B cell (primary cell): ENCODE data around the gene SPACA6.

ENCODE experiments used
- EZH2 ChIP-seq: IDR thresholded peaks from 2 replicates; pipeline ENCODE4 v1.6.1; 2012; ENCODE audit warnings: borderline replicate concordance, low read depth, mild to moderate bottlenecking, moderate library complexity, low read length; ENCODE audit not compliant: insufficient read depth, poor library complexity, severe bottlenecking
- TF ChIP-seq, protein P1 (sequence below): fragments of 200-600 bp; IDR thresholded peaks from one replicate; pipeline ENCODE4 v1.8.0; 2022; ENCODE audit warnings: antibody characterized with exemption, mild to moderate bottlenecking

DNA sequence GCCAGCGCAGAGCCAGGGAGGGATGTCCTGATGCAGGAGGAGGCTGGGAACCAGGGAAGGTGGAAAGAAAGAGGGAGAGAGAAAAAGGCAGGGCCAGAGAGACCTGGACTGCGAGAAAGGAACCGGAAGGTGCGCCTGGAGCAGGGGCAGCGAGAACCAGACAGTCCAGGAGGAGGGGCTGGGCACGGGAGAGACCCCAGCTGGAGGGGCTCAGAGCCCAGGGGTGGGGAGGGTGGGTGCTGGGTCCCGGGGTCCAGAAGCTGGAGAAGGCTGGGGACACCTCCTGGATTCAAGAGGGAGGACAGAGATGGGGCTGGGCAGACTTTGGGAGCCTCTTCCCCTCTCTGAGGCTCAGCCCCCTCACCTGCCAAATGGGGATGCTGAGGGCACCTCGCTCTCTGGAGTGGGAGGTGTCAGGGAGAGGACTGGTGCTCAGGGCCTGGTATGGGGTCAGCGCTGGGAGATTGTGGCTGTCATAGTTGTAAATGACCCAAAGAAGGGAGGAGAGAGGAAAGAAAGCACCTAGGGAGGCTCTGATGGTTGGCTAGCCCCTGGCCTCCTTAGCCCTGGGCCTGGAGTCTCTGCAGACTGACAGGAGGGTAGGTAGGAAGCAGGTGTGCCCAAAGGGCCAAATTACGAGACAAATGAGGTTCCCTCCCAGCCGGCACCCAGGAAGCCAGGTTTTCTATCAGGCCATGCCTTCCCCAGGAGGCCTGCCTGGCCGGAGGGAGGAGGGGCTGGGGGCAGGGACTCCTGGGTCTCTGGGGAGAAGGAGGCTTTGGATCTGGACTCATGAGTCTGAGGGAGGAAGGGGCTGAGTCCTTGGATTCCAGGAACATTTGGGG lies 1.3 kb upstream of the SPACA6 start:
- TF ChIP-seq, protein P1, sequence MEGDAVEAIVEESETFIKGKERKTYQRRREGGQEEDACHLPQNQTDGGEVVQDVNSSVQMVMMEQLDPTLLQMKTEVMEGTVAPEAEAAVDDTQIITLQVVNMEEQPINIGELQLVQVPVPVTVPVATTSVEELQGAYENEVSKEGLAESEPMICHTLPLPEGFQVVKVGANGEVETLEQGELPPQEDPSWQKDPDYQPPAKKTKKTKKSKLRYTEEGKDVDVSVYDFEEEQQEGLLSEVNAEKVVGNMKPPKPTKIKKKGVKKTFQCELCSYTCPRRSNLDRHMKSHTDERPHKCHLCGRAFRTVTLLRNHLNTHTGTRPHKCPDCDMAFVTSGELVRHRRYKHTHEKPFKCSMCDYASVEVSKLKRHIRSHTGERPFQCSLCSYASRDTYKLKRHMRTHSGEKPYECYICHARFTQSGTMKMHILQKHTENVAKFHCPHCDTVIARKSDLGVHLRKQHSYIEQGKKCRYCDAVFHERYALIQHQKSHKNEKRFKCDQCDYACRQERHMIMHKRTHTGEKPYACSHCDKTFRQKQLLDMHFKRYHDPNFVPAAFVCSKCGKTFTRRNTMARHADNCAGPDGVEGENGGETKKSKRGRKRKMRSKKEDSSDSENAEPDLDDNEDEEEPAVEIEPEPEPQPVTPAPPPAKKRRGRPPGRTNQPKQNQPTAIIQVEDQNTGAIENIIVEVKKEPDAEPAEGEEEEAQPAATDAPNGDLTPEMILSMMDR, result no peak
- no peak for TF ChIP-seq EZH2
